ENCODE results near the gene TSBP1.

TSBP1 gene

DNA sequence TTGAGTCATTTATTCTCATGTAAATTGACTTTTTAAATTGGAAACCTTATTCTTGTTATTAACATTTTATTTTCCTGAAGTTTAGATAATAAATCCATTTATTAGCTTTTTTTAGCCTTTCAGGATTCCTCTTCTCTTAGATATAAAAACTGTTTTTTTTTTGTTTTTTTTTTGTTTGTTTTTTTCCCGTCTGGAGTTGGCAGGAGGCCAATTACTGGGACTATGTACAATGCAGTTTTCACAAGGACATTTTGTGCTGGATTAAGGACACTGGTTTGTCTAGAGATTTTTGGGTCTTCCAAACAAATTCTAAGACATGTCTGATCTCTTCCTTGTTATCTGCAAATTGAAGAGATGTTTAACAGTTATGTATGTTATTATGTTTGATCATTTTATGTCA lies 34.0 kb upstream of the TSBP1 start:
- no peak overlapping the region for H2AFZ ChIP-seq (ENCODE audit: low read depth)
- H4K20me1 ChIP-seq (ENCODE audit: insufficient read depth) = no peaks in the 10 kb centered on the region
- H3K36me3 ChIP-seq (ENCODE audit: insufficient read depth) = no peaks in the 10 kb centered on the region
- no peak overlapping the region for H3K27ac ChIP-seq
- no peaks in the 10 kb centered on the region for H3K79me2 ChIP-seq (ENCODE audit: insufficient read depth, low read depth)
- H3K4me1 ChIP-seq (ENCODE audit: low read depth, poor library complexity, severe bottlenecking) = no peaks in the 10 kb centered on the region
- no peak overlapping the region for H3K4me3 ChIP-seq (IDR thresholded peaks at IDR 0.05; ENCODE audit: insufficient read depth, low read depth, low read length)
- no peak overlapping the region for H3K4me2 ChIP-seq
- no peak for TF ChIP-seq CTCF (conservative IDR thresholded peaks at IDR 0.05; ENCODE audit: low read depth, low read length)
- H3K9ac ChIP-seq = no peak overlapping the region
- no peaks in the 10 kb centered on the region for H3K27me3 ChIP-seq (ENCODE audit: insufficient read depth, low read depth)

DNA sequence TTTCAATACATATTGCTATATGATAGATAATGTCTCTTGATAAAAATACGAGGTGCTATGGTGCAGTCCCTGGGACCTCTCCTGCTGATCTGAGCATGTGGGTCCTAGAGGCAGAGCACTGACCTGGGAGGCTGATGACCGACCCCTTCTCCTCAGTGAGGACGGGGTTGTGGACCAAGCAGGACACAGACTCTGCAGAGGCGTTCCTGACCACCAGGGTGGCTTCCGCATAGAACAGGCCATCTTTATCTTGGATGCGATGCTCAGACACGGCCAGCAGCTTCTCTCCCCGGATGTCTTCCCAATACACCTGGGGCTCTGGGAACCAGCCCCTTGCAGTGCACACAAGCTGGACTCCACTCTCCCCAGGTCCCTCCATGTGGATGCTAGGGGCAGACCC lies 31.1 kb upstream of the TSBP1 start:
- Histone ChIP-seq H3K4me3 (IDR thresholded peaks at IDR 0.05; ENCODE audit: insufficient read depth, low read depth, low read length) (no peak overlapping the region), H2AFZ (ENCODE audit: low read depth) (no peak overlapping the region), H3K27me3 (ENCODE audit: insufficient read depth, low read depth) (no peaks in the 10 kb centered on the region), H3K4me1 (ENCODE audit: low read depth, poor library complexity, severe bottlenecking) (no peaks in the 10 kb centered on the region), H3K9ac (no peak overlapping the region), H3K79me2 (ENCODE audit: insufficient read depth, low read depth) (no peaks in the 10 kb centered on the region), H3K27ac (no peak overlapping the region), H3K36me3 (ENCODE audit: insufficient read depth) (no peaks in the 10 kb centered on the region), H4K20me1 (ENCODE audit: insufficient read depth) (no peaks in the 10 kb centered on the region), H3K4me2 (no peak overlapping the region)
- no peak for TF ChIP-seq CTCF (conservative IDR thresholded peaks at IDR 0.05; ENCODE audit: low read depth, low read length)

DNA sequence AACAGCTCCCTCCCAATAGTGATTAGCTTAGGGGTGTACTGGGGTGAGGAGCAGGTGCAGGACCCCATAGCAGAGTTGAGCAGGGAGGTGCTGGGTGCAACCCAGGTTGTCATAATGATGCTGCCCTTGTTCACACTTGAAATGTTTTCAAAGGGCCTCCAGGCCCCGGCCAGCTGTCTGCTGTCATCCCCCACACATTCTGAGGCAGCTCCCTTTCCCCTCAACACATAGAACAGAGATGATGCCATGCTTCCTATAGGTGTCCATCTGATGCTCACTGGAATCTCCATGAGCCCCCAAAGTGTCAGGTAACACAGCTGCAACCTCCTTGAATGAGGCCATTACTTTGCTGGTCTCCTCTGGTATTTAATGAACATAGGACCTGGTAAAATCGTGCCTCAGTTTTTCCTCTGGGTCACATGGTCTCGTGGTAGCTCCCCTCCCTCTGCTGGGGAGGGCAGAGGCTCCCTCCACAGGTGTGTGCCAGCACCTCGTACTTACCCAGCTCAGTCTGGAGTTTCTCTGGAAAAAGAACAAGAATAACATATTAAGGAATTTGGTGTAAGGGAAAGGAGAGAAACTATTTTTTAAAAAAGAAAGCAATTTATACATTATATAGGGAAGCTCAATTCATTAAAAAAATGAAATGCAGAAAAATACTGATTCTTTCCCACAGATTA lies 29.7 kb upstream of the TSBP1 start:
- Histone ChIP-seq H3K79me2 (ENCODE audit: insufficient read depth, low read depth) (no peaks in the 10 kb centered on the region), H3K4me2 (no peak overlapping the region), H3K36me3 (ENCODE audit: insufficient read depth) (no peaks in the 10 kb centered on the region), H3K27me3 (ENCODE audit: insufficient read depth, low read depth) (no peaks in the 10 kb centered on the region), H4K20me1 (ENCODE audit: insufficient read depth) (no peaks in the 10 kb centered on the region), H3K27ac (no peak overlapping the region), H3K4me3 (IDR thresholded peaks at IDR 0.05; ENCODE audit: insufficient read depth, low read depth, low read length) (no peak overlapping the region), H3K9ac (no peak overlapping the region), H3K4me1 (ENCODE audit: low read depth, poor library complexity, severe bottlenecking) (no peaks in the 10 kb centered on the region), H2AFZ (ENCODE audit: low read depth) (no peak overlapping the region)
- no peak for TF ChIP-seq CTCF (conservative IDR thresholded peaks at IDR 0.05; ENCODE audit: low read depth, low read length)

GRCh38 chr6:32397252-32397920 lies 25.7 kb upstream of the TSBP1 start:
- Histone ChIP-seq H3K4me3 (IDR thresholded peaks at IDR 0.05; ENCODE audit: insufficient read depth, low read depth, low read length) (no peak overlapping the region), H3K4me1 (ENCODE audit: low read depth, poor library complexity, severe bottlenecking) (no peaks in the 10 kb centered on the region), H4K20me1 (ENCODE audit: insufficient read depth) (no peaks in the 10 kb centered on the region), H3K27me3 (ENCODE audit: insufficient read depth, low read depth) (no peaks in the 10 kb centered on the region), H3K4me2 (no peak overlapping the region), H3K79me2 (ENCODE audit: insufficient read depth, low read depth) (no peaks in the 10 kb centered on the region), H2AFZ (ENCODE audit: low read depth) (no peak overlapping the region), H3K36me3 (ENCODE audit: insufficient read depth) (no peaks in the 10 kb centered on the region), H3K27ac (no peak overlapping the region), H3K9ac (no peak overlapping the region)
- TF ChIP-seq CTCF (conservative IDR thresholded peaks at IDR 0.05; ENCODE audit: low read depth, low read length) = no peak
